NCI-H524 treated with DMSO at 0.1 percent for 48 hours (cell line): ENCODE results near the gene MEIOB.
A peak's percentile ranks its signal among the peaks of the same experiment; 100 is the strongest.

ENCODE experiments used
- DNase-seq: peaks from one replicate; lab custom pipeline; 2025; lab: John Stamatoyannopoulos, UW

MEIOB gene

GRCh38 chr16:1828645-1829410 lies 43.1 kb downstream of the MEIOB start:
- DNase-seq: no peak

- peak; percentile 62 for DNase-seq
These were observed 45.0 kb downstream of the MEIOB start, which contains the start of the genes FAHD1 and HAGH for GRCh38 chr16:1826691-1827573. FAHD1 (plus strand) TSS chr16:1827206; CDS start chr16:1827239, 33 bp downstream. HAGH (minus strand) TSS chr16:1826825; CDS start chr16:1826787, 38 bp downstream.

DNA sequence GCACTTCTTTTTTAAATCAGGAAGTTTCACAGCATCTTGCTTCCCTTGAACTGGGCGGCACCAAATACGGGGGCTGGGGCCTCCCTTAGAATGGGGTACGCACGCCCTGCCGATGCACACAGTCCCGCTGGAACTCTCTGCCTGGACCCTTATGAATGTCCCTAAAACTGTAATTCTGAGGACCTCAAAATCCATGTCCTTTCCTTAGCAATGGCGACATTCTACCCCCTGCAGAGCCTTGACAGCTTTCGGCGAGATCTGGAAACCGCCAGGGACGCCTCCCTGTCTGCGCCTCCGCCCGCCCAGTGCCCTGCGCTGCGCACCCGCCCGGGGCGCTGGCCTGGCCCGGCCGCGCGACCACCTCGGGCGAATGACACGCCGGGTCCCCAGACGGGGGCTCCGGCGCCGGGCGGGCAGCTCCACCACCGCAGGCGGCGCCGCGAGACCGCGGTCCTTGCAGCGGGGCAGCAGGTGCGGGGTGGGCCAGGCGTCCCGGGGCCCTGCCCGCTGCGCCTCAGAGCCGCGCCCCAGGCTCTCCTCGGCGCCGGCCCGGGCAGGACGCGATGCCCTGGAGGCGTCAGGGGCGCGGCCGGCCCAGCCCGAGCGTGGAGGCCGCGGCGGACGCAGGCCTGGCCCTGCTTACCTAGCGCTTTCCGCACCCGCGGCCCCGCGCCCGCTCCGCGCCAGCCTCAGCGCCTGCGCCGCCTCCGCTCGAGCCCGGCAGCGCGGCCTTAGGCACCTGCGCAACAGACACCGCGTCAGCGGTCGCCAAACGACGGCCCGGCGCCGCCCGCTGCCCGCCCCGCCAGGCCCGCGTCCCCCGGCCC lies 45.9 kb downstream of the MEIOB start:
- DNase-seq: no peak

DNA sequence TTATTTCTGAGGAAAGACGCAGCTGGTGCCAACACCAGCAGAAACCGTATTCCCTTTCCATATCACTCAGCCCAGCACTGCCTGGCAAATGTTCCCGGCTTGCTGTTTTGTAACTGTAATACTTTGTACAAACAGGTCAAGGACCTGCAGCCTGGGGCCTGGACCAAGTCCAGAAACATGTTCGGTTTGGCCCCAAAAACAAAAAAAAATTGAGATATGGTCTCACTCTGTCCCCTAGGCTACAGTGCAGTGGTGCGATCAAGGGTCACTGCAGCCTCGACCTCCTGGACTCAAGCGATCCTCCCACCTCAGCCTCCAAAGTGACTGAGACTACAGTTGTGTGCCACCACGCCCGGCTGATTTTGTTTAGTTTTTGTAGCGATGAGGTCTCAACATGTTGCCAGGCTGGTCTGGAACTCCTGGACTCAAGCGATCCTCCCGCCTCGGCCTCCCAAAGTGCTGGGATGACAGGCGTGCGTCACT lies 46.5 kb downstream of the MEIOB start:
- no peak for DNase-seq

GRCh38 chr16:1823821-1824220 lies 48.1 kb downstream of the MEIOB start:
- DNase-seq: no peak

- DNase-seq: no peak
These were observed 49.2 kb downstream of the MEIOB start for GRCh38 chr16:1822801-1823200.

GRCh38 chr16:1821861-1822611 lies 49.9 kb downstream of the MEIOB start:
- DNase-seq: no peak

DNA sequence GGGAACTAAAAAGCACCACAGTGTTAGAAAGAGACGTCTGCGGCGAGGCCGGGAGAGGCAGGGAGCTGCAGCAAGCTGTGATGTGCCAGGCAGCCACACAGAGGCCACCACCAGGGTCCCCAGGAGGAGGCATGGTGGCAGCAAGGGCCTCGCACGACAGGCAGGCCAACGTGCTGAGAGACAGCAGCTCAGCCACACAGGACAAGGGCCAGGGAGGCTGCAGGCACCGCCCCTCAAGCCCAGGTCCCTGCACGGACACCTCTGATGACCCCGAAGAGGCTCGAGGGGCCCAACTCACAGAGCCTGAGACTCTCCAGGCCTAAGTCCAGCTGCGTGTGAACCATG lies 51.0 kb downstream of the MEIOB start:
- no peak for DNase-seq

GRCh38 chr16:1820096-1820945 lies 51.6 kb downstream of the MEIOB start:
- no peak for DNase-seq

DNA sequence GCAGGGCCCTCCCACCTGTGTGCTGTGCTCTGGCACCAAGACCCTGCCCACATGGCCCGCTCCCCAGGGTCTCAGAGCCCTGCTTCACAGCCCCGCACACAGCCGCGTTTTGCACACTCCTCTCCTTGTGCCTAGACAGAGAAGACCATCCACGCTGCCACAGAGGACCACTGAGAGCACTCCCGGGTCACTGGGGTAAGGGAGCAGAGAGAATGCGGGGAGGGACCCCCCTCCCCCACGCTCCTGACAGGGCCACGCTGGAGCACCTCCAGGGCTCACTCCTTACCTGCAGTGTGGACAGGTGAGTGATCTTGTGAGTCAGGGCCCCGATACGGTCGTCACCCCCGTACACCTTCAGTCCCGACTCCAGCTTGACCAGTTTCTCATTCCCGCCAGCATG lies 52.4 kb downstream of the MEIOB start:
- DNase-seq: no peak

GRCh38 chr16:1818873-1819525 lies 53.0 kb downstream of the MEIOB start:
- DNase-seq: no peak

DNA sequence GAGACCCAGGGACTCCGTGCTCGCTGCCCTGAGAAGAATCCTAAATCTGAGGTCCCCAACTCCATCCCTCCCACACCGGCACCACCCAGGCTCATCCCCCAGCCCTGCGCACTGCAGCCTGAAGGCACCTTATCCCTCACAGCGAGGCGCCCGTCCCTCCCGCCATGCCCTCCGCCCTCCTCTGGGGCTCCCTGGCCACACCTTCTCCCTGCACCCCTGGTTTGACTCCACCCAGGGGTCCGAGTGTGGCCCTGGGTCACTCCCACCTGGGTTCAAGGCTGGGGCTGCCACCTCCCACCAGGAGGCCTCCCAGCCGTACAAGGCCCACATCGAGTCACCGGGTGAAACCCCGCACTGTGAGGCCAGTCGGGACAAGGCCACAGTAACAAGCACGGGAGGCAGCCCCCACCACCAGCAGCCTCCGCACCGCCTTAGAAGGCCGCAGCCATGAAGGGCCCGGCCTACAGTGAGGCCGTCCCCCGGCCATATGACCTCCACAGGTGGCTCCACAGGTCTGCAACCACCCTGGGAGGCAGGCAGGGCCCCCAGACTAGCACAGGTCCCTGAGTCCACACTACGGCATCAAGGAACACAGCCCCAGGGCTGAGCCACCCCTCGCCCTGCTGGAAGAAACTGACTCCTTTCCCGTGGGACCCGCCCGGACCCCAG lies 53.6 kb downstream of the MEIOB start:
- DNase-seq: no peak

DNA sequence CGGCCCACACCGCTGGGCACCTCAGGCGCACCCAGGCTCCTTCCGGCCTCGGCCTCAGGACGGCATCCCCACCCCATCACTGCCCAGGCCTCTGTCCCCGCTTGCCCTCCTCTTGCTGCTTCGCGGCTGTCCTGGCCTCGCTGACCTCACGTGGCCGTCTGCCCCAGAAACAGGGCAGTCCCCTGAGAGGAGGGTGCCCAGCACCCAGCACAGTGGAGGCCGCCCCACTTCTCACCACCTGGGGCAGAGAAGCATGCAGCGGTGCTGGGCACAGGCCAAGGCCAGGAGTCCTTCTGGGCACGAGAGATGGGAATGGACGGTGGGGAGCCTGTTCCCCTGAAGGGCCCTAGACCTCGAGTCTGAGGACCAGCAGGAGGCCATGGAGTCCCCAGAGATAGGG lies 54.2 kb downstream of the MEIOB start:
- no peak for DNase-seq

GRCh38 chr16:1817276-1817589 lies 54.7 kb downstream of the MEIOB start:
- no peak for DNase-seq

GRCh38 chr16:1816396-1817275 lies 55.3 kb downstream of the MEIOB start:
- no peak for DNase-seq

GRCh38 chr16:1815461-1815860 lies 56.5 kb downstream of the MEIOB start:
- DNase-seq: no peak

GRCh38 chr16:1812732-1813163 lies 59.2 kb downstream of the MEIOB start:
- DNase-seq: peak; percentile 33

GRCh38 chr16:1810536-1810935 lies 61.4 kb downstream of the MEIOB start:
- DNase-seq: no peak
